Activated CD4-positive, alpha-beta T cell treated with anti-CD3 and anti-CD28 coated beads for 4 hours (primary cell): ENCODE measurements around the gene COMMD10.

Experiments used
- DNase-seq, 2 donors: peaks; one replicate each; pipeline ENCODE4 v3.0.0-alpha.2; 2020

Gene COMMD10

GRCh38 chr5:116297296-116297814, 212.5 kb downstream of the COMMD10 start:
- DNase-seq: no peak

DNA sequence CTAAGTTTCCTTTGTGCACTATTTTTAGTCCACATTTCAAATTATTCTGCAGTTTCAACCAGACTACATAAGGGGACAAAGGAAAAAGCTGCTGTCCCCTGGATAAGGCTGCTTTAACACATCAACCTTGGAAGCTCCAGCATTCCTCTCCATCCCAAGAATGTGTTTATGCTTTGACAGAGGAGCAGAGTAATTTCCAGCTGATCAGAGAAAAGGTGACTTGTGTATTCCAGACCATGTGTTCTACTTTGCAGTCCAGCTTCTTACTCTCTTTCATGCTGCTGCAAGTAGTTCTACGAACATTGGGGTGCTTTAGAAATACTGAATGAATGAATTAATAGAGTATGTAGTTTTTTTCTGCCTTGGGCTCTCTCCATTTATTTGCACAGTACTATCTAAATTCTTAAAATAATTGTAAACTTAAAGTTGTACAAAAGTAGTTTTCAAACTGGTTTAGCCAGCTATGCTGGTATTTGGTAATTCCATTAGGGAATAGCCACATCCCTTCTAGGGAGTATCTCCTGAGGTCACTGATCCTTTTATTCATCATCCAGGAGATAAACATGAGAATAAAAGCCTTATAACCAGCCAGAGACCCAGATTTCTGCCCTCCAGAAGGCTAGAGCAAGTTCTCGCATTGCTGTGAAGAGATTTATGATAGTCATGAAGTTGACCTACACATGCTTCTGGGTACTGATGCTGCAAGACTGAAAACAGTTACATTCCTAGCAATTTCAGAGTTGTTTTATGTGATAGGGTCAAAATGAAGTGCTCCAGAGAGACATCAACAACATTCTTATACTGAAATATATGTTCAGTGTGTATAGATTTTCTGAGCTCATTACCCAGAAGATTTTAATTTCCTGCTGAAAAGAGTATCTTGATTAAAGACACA, 215.2 kb downstream of the COMMD10 start:
- DNase-seq: no peak

DNA sequence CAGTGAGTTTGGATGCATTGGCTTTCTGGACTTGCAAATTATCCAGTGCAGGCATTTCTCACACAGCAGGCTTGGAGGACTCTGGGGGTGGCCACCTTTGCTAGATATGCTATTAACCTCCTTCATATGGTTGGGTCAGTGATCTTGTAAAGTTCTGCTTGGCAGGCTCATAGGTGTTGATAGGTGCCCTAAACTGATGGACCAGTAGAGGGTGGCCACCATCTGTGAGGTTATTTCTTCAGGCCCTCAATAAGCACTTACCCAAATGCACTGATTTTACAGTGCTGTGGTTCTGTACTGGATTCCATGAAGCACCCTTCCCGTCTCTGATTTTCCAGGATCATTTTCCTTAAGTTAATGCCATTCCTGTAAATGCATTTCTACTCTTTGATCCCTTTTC, 216.3 kb downstream of the COMMD10 start:
- no peak for DNase-seq

DNA sequence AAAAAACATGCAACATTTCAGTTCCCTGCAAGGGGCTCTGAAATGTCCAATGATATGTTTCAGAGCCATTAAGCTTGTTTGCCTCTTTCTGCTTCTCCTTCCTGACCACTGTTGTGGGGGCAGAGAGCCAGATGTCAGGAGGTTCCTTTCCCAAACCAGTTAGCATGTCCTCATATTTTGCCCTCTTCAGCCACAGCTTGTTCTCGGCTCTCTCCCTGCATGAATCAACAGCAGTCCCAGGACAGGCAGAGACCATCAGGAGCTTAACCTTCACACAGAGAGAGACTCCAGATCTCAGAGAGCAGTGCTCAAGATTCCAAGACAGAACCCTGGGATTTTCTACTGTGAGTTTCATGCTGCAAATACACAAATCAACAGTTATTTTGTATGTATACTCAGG, 218.5 kb downstream of the COMMD10 start:
- no peak for DNase-seq

DNA sequence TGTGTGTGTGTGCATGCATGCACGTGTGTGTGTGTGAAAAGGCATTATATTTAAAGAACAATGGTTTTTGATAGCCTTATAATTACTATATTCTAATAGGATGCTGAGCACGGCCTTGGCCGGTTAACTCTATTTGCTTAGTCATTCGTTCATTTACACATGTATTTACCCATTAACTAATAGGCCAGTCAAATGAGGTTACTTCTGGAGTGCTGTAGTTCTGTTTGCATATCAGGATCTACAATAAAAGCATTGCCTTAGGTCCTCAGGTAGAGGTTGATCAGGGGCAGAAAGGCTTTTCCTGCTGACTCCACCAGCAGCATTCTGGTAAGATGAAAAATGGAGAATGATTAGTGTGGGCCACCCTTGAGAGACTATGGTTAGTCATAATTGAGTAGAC, 219.0 kb downstream of the COMMD10 start:
- DNase-seq: no peak

DNA sequence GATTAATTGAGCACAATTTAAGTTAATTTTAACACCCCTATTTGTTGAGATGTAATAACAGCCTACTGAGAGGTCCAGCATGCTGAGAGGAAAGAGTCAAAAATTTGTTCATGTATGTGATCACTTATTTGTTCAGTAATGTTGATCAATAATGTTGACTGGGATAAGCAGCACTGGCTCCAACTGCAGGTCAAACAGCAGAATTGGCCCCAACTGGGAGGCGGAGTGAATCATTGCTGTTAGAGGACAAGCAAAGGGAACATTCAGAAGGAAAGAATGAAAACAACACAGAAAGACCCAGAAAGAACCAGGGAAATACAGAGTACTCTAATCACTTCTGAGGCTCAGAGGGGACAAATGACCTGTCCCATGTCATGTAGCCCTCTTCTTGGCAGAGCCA, 221.1 kb downstream of the COMMD10 start:
- no peak for DNase-seq

- no peak for DNase-seq
These were observed 222.0 kb downstream of the COMMD10 start for GRCh38 chr5:116306846-116307245.

DNA sequence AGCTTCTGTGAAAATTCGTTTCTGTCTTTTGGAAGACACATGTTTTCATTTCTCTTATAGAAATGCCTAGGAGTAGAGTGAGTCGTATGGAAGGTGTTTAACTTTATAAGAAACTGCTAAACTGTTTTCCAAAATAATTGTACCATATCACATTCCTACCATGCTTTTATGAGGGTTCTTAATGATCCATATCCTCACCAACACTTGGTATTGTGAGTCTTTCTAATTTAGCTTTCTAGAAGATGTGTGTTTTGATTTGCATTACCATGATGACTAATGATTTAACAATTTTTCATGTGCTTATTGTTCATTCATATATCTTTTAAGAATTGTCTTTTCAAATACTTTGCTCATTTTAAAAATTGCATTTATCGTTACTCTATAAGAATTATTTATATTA, 223.6 kb downstream of the COMMD10 start:
- DNase-seq: no peak

GRCh38 chr5:116313366-116313765, 228.5 kb downstream of the COMMD10 start:
- no peak for DNase-seq

- no peak for DNase-seq
These were observed 230.7 kb downstream of the COMMD10 start for GRCh38 chr5:116315531-116315930.

GRCh38 chr5:116318091-116318854, 233.4 kb downstream of the COMMD10 start:
- DNase-seq: no peak

GRCh38 chr5:116320486-116320885, 235.7 kb downstream of the COMMD10 start:
- DNase-seq: no peak

- DNase-seq: no peak
These were observed 244.7 kb downstream of the COMMD10 start for GRCh38 chr5:116329503-116329902.

- no peak for DNase-seq
These were observed 256.0 kb downstream of the COMMD10 start for GRCh38 chr5:116340799-116341198.
